Measurements from ENCODE around the gene PNMT. TPM values are rescaled to one million over a fixed set of nuclear protein-coding genes. Genes with fewer than 3 reads are reported as not detected.

The PNMT gene, protein sequence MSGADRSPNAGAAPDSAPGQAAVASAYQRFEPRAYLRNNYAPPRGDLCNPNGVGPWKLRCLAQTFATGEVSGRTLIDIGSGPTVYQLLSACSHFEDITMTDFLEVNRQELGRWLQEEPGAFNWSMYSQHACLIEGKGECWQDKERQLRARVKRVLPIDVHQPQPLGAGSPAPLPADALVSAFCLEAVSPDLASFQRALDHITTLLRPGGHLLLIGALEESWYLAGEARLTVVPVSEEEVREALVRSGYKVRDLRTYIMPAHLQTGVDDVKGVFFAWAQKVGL
- polyA plus RNA-seq (1.5 TPM in 1 of 2 replicates, not detected in the other), polyA minus RNA-seq (not detected in 2 replicates)

DNA sequence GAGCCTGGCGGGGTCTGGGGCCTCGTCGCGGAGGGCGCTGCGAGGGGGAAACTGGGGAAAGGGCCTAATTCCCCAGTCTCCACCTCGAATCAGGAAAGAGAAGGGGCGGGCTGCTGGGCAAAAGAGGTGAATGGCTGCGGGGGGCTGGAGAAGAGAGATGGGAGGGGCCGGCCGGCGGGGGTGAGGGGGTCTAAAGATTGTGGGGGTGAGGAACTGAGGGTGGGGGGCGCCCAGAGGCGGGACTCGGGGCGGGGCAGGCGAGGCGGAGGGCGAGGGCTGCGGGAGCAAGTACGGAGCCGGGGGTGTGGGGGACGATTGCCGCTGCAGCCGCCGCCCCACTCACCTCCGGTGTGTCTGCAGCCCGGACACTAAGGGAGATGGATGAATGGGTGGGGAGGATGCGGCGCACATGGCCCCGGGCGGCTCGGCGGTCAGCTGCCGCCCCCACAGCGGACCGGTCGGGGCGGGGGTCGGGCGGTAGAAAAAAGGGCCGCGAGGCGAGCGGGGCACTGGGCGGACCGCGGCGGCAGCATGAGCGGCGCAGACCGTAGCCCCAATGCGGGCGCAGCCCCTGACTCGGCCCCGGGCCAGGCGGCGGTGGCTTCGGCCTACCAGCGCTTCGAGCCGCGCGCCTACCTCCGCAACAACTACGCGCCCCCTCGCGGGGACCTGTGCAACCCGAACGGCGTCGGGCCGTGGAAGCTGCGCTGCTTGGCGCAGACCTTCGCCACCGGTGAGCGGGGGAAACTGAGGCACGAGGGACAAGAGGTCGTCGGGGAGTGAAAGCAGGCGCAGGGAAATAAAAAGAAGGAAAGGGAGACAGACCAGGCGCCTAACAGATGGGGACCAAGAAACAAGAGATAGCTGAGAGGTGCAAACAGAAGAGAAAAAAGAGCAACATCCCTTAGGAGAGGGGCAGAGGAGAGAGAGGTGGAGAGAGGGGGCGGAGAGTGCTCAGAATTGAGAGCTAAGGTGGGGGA lies at the start of gene PNMT:
PNMT (plus strand) TSS at position 509 of the 980 bp plus-strand sequence; CDS start at position 532, 23 bp downstream.
- no peaks in the 10 kb centered on the region for H3K9me3 ChIP-seq (ENCODE audit: low read length)
- no peak within 1 kb of the TSS for H2AFZ ChIP-seq (ENCODE audit: low read depth, low read length)
- no peak within 1 kb of the TSS for H3K27ac ChIP-seq (ENCODE audit: low read length)
- H3K36me3 ChIP-seq (ENCODE audit: insufficient read depth, low read length): no peaks in the 10 kb centered on the region
- no peaks in the 10 kb centered on the region for H3K79me2 ChIP-seq (replicated peaks; ENCODE audit: insufficient read depth, low read length)
- no peaks in the 10 kb centered on the region for H3K9me2 ChIP-seq (ENCODE audit: insufficient read depth, low read length)
- peaks cover 19% of the 10 kb centered on the region for H3K27me3 ChIP-seq (ENCODE audit: insufficient read depth, low read depth, low read length)
- no peak for TF ChIP-seq MXI1 (conservative IDR thresholded peaks at IDR 0.05; ENCODE audit: poor library complexity, severe bottlenecking)
- no peak for TF ChIP-seq TAF1 (IDR thresholded peaks at IDR 0.05; ENCODE audit: low read depth)
- TF ChIP-seq POLR2AphosphoS5 (IDR thresholded peaks at IDR 0.05): peak; percentile 22
- TF ChIP-seq, protein P1, sequence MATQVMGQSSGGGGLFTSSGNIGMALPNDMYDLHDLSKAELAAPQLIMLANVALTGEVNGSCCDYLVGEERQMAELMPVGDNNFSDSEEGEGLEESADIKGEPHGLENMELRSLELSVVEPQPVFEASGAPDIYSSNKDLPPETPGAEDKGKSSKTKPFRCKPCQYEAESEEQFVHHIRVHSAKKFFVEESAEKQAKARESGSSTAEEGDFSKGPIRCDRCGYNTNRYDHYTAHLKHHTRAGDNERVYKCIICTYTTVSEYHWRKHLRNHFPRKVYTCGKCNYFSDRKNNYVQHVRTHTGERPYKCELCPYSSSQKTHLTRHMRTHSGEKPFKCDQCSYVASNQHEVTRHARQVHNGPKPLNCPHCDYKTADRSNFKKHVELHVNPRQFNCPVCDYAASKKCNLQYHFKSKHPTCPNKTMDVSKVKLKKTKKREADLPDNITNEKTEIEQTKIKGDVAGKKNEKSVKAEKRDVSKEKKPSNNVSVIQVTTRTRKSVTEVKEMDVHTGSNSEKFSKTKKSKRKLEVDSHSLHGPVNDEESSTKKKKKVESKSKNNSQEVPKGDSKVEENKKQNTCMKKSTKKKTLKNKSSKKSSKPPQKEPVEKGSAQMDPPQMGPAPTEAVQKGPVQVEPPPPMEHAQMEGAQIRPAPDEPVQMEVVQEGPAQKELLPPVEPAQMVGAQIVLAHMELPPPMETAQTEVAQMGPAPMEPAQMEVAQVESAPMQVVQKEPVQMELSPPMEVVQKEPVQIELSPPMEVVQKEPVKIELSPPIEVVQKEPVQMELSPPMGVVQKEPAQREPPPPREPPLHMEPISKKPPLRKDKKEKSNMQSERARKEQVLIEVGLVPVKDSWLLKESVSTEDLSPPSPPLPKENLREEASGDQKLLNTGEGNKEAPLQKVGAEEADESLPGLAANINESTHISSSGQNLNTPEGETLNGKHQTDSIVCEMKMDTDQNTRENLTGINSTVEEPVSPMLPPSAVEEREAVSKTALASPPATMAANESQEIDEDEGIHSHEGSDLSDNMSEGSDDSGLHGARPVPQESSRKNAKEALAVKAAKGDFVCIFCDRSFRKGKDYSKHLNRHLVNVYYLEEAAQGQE (IDR thresholded peaks at IDR 0.05; ENCODE audit: borderline replicate concordance): no peak
- TF ChIP-seq RAD21 (conservative IDR thresholded peaks at IDR 0.05): peak; percentile 52
- peak; percentile 70 for TF ChIP-seq SMC3 (conservative IDR thresholded peaks at IDR 0.05; ENCODE audit: poor library complexity)
- TF ChIP-seq, protein P2, sequence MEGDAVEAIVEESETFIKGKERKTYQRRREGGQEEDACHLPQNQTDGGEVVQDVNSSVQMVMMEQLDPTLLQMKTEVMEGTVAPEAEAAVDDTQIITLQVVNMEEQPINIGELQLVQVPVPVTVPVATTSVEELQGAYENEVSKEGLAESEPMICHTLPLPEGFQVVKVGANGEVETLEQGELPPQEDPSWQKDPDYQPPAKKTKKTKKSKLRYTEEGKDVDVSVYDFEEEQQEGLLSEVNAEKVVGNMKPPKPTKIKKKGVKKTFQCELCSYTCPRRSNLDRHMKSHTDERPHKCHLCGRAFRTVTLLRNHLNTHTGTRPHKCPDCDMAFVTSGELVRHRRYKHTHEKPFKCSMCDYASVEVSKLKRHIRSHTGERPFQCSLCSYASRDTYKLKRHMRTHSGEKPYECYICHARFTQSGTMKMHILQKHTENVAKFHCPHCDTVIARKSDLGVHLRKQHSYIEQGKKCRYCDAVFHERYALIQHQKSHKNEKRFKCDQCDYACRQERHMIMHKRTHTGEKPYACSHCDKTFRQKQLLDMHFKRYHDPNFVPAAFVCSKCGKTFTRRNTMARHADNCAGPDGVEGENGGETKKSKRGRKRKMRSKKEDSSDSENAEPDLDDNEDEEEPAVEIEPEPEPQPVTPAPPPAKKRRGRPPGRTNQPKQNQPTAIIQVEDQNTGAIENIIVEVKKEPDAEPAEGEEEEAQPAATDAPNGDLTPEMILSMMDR (IDR thresholded peaks at IDR 0.05; ENCODE audit: poor library complexity, severe bottlenecking): peak; percentile 79
- no peak for TF ChIP-seq EZH2 (IDR thresholded peaks at IDR 0.05; ENCODE audit: borderline replicate concordance, insufficient read depth, low read length, poor library complexity, severe bottlenecking)
- no peak for TF ChIP-seq EP300 (conservative IDR thresholded peaks at IDR 0.05; ENCODE audit: poor library complexity, severe bottlenecking)
- H3K4me3 ChIP-seq (ENCODE audit: low read length): peak within 1 kb of the TSS; percentile 56
- H3K9ac ChIP-seq (ENCODE audit: low read length): peak within 1 kb of the TSS; percentile 42
- no peaks in the 10 kb centered on the region for H4K20me1 ChIP-seq (ENCODE audit: insufficient read depth)
- no peaks in the 10 kb centered on the region for H3F3A ChIP-seq (ENCODE audit: insufficient read depth, low read length, poor library complexity, severe bottlenecking)
- peak within 1 kb of the TSS; percentile 14 for H3K4me2 ChIP-seq (ENCODE audit: low read length)

Measured in neural cell (in vitro differentiated cells).